ENCODE results near the gene PDZK1.
"Not testable (repeated sequence)": the region's sequence is repeated elsewhere in the genome, so short reads cannot be mapped to it uniquely, and the experiment has no call there.

The PDZK1 gene

DNA sequence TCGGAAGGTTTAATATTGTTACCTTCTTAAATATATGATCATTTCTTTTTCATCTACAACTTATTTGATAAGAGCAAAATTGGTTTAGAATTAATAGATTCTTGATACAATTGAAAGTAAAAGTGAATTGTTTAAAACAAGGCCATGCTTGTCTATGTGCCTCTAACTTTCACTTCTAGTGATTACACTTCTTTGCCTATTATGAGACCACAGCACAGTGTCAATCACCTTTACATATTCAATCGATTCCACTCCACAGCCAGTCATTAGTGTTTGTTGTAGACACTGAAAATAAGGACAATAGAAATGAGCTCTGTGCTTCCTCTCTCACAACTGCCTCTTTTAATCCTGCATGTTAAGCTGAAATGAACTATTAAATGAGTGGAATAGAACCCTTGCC, 65.3 kb downstream of the PDZK1 start:
- H3K9me3 ChIP-seq (ENCODE audit: control insufficient read depth, low read length); H3K4me1 ChIP-seq (ENCODE audit: control insufficient read depth, insufficient read depth, low read length, poor library complexity, severe bottlenecking); H3K36me3 ChIP-seq (ENCODE audit: control insufficient read depth, insufficient read depth, low read length); H3K27ac ChIP-seq (ENCODE audit: low read depth, low read length, severe bottlenecking); H3K4me3 ChIP-seq (ENCODE audit: extremely low read depth, insufficient read depth, low read length, poor library complexity, severe bottlenecking): not testable (repeated sequence)
- WGBS, 2 experiments (ENCODE audit: insufficient coverage in 2 of 2) = no CpG with 5 or more reads among the region's 2 CpGs

DNA sequence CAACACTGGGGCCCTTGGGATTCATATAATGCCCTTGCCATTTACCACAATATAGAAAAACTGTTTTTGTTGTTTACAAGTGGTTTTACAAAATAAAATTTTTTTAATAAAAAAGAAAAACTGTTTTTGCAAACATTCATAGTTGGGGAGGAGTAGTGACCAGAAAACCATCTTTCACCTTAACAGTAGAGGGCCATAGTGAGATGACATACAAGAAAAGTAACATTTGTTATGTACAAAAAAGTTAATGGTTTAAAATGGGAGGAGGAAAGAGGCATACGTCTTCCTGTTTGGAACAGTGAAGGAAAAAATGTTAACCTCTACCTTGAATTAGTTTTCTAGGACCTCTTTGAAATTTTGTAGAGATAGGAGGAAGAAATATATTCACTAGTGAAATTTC, 70.9 kb downstream of the PDZK1 start:
- H3K9me3 ChIP-seq (ENCODE audit: control insufficient read depth, low read length); H3K4me1 ChIP-seq (ENCODE audit: control insufficient read depth, insufficient read depth, low read length, poor library complexity, severe bottlenecking); H3K36me3 ChIP-seq (ENCODE audit: control insufficient read depth, insufficient read depth, low read length); H3K4me3 ChIP-seq (ENCODE audit: extremely low read depth, insufficient read depth, low read length, poor library complexity, severe bottlenecking); H3K27ac ChIP-seq (ENCODE audit: low read depth, low read length, severe bottlenecking): not testable (repeated sequence)
- no CpG with 5 or more reads among the region's 1 CpG for WGBS, 2 experiments (ENCODE audit: insufficient coverage in 2 of 2)

DNA sequence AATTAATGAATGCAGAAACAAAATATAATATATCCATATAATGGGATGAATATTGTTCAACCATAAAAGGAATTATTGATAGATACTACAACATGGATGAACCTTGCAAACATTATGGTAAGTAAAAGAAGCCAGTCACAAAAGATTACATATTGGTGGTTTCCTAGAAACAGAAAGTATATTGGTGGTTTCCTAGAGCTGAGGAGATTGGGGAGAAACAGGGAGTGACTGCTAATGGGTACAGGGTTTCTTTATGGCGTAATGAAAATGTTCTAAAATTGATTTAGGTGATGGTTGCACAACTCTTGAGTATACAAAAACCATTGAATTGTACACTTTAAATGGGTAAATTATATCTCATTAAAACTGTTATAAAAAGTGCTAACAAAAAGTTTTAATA, 85.0 kb downstream of the PDZK1 start:
- WGBS, 2 experiments (ENCODE audit: insufficient coverage in 2 of 2) = no CpG with 5 or more reads among the region's 1 CpG
- H3K36me3 ChIP-seq (ENCODE audit: control insufficient read depth, insufficient read depth, low read length); H3K4me3 ChIP-seq (ENCODE audit: extremely low read depth, insufficient read depth, low read length, poor library complexity, severe bottlenecking); H3K9me3 ChIP-seq (ENCODE audit: control insufficient read depth, low read length); H3K4me1 ChIP-seq (ENCODE audit: control insufficient read depth, insufficient read depth, low read length, poor library complexity, severe bottlenecking); H3K27ac ChIP-seq (ENCODE audit: low read depth, low read length, severe bottlenecking): not testable (repeated sequence)

Measured in mesodermal cell (in vitro differentiated cells).